Hematopoietic multipotent progenitor cell (in vitro differentiated cells): ENCODE measurements around the gene MTG2. TPM values are rescaled to one million over a fixed set of nuclear protein-coding genes. Genes with fewer than 3 reads are reported as not detected.
A peak's percentile ranks its signal among the peaks of the same experiment; 100 is the strongest.

Experiments
- DNase-seq, 3 donors: peaks; one replicate each; pipeline ENCODE4 v3.0.0-alpha.2; 2011 to 2015; ENCODE audit warnings: low read depth in 2 of 3, low spot score in 2 of 3
- total RNA-seq: library from RNA; depleted of rRNA; stranded (reverse); fragments of >200 nt; gene quantifications from one replicate; pipeline ENCODE4 v1.2.3, GENCODE V29; 2012

The MTG2 gene
- total RNA-seq, 1 donor: 24.5 TPM

- no peak for DNase-seq
These were observed 60.3 kb downstream of the MTG2 start for GRCh38 chr20:62243106-62243505.

GRCh38 chr20:62243906-62244515 is 61.2 kb downstream of the MTG2 start:
- no peak for DNase-seq

- peak in 1 of 3 donors; percentile 27 for DNase-seq
These were observed 61.8 kb downstream of the MTG2 start for GRCh38 chr20:62244644-62245108.

- DNase-seq: no peak
These were observed 63.1 kb downstream of the MTG2 start for GRCh38 chr20:62245911-62246280.

- DNase-seq: no peak
These were observed 63.6 kb downstream of the MTG2 start for GRCh38 chr20:62246431-62246830.

GRCh38 chr20:62246872-62247652 is 64.2 kb downstream of the MTG2 start:
- no peak for DNase-seq

- no peak for DNase-seq
These were observed 66.2 kb downstream of the MTG2 start for GRCh38 chr20:62248890-62249560.

GRCh38 chr20:62252342-62252966 is 69.6 kb downstream of the MTG2 start:
- DNase-seq: no peak

Other genes starting within 250 kb of the MTG2 start
- gene TAF4, start 117.1 kb upstream of the MTG2 start, total RNA-seq: 9.7 TPM
- 35.3 TPM for gene LSM14B, start 60.6 kb upstream of the MTG2 start, total RNA-seq
- 275 TPM for gene PSMA7, start 39.6 kb upstream of the MTG2 start, total RNA-seq
- 58.2 TPM for gene SS18L1, start 39.3 kb upstream of the MTG2 start, total RNA-seq
- not detected for gene HRH3, start 37.2 kb downstream of the MTG2 start, total RNA-seq
- 35.5 TPM for gene OSBPL2, start 55.5 kb downstream of the MTG2 start, total RNA-seq
- 90.5 TPM for gene ADRM1, start 120.0 kb downstream of the MTG2 start, total RNA-seq
- 1.6 TPM for gene LAMA5, start 184.3 kb downstream of the MTG2 start, total RNA-seq
- gene RPS21, start 204.1 kb downstream of the MTG2 start, total RNA-seq: 5,188 TPM
- gene CABLES2, start 224.3 kb downstream of the MTG2 start, total RNA-seq: 3.2 TPM
- not detected for gene RBBP8NL, start 244.5 kb downstream of the MTG2 start, total RNA-seq